H1 (cell line): Measurements from ENCODE around the gene TAT. TPM values are rescaled to one million over a fixed set of nuclear protein-coding genes. Genes with fewer than 3 reads are reported as not detected.

Experiments
- HDAC6 ChIP-seq: IDR thresholded peaks from one replicate; pipeline ENCODE4 v1.7.1; 2012; ENCODE audit warnings: low read depth, mild to moderate bottlenecking, inconsistent platforms, low read length, moderate library complexity
- KDM1A ChIP-seq: fragments of 200-600, 300-600 bp; sonication (generic); IDR thresholded peaks from 2 replicates; pipeline ENCODE4 v1.7.1; 2016; ENCODE audit warnings: mild to moderate bottlenecking, low read length, borderline replicate concordance
- MAFK ChIP-seq: IDR thresholded peaks from 2 replicates; pipeline ENCODE4 v1.6.1; 2012; ENCODE audit warnings: low read depth, mild to moderate bottlenecking, improper control_type of control experiment, low read length
- PHF8 ChIP-seq: fragments of 200-600 bp; sonication (generic); conservative IDR thresholded peaks from 2 replicates; pipeline ENCODE4 v1.7.1; 2012; ENCODE audit warnings: low read depth, mild to moderate bottlenecking, inconsistent platforms, low read length, moderate library complexity
- POLR2A ChIP-seq, 2 experiments: IDR thresholded peaks; 1 replicate in 1 of 2; 2 replicates in 1 of 2; pipeline ENCODE4 v1.6.1; 2011; ENCODE audit warnings: low read depth in 2 of 2, low read length in 2 of 2, mild to moderate bottlenecking in 2 of 2; ENCODE audit errors: control extremely low read depth in 1 of 2
- POLR2AphosphoS5 ChIP-seq: IDR thresholded peaks from 2 replicates; pipeline ENCODE4 v1.6.1; 2011; ENCODE audit warnings: low read depth, low read length
- RFX5 ChIP-seq: IDR thresholded peaks from 2 replicates; pipeline ENCODE4 v1.6.1; 2011; ENCODE audit warnings: low read depth, low read length, improper control_type of control experiment, borderline replicate concordance
- SAP30 ChIP-seq: fragments of 300-600 bp; sonication (generic); IDR thresholded peaks from 2 replicates; pipeline ENCODE4 v1.7.1; 2012; ENCODE audit warnings: low read length, moderate library complexity, mild to moderate bottlenecking, inconsistent platforms; ENCODE audit not compliant: insufficient read depth, insufficient replicate concordance
- SIN3A ChIP-seq, 2 experiments: IDR thresholded peaks in 1 of 2; conservative IDR thresholded peaks in 1 of 2; 2 replicates each; pipeline ENCODE4 v1.6.1; 2011 to 2012; ENCODE audit warnings: low read length in 2 of 2, improper control_type of control experiment in 1 of 2, low read depth in 1 of 2, mild to moderate bottlenecking in 1 of 2
- polyA plus RNA-seq, 7 experiments: library from polyadenylated mRNA; depleted of rRNA in 3 of 7; stranded (reverse) in 5 of 7; unstranded in 2 of 7; fragments of >200 nt in 5 of 7; fragments of 200-250 nt in 2 of 7; gene quantifications; 1 replicate in 5 of 7; 2 replicates in 1 of 7; 4 replicates in 1 of 7; pipeline versions ENCODE4 v1.2.1 to v1.2.3, GENCODE V29; 2011 to 2013; ENCODE audit warnings: missing spikeins in 2 of 7, mixed read lengths in 2 of 7
- total RNA-seq: library from RNA; stranded (reverse); fragmentation: NEBNext Ultra II Directional; extraction: Animal tissue kit (Norgen Biotek cat#: 25700); gene quantifications from 2 replicates; pipeline ENCODE4 v1.2.1, GENCODE V29; 2021

TAT gene
- total and polyA plus RNA-seq, 2 of the 8 experiments (the other 6 are each of a cell fraction or from before 2014, with no cell fraction given), result 0.03 TPM; not detected in 1

GRCh38 chr16:71625113-71625850 lies 48.4 kb upstream of the TAT start (continued):
- TF ChIP-seq PHF8 (no peak), SIN3A (conservative IDR thresholded peaks at IDR 0.05 in 1 of 2, IDR thresholded peaks at IDR 0.05 in 1 of 2; ENCODE audit: low read depth in 1 of 2, low read length in 2 of 2) (no peak), KDM1A (no peak), SAP30 (no peak), MAFK (no peak), POLR2AphosphoS5 (no peak), HDAC6 (no peak), RFX5 (no peak), POLR2A (IDR thresholded peaks at IDR 0.05; ENCODE audit: control extremely low read depth in 1 of 2, low read depth in 2 of 2, low read length in 2 of 2) (no peak)
